GM12875 (cell line): Measurements from ENCODE around the gene UBE2O.
A peak's percentile ranks its signal among the peaks of the same experiment; 100 is the strongest.
"Not testable (repeated sequence)": the region's sequence is repeated elsewhere in the genome, so short reads cannot be mapped to it uniquely, and the experiment has no call there.

Experiments used
- H3K4me3 ChIP-seq: one replicate; pipeline ENCODE4 v1.5.1; 2011; ENCODE audit warnings: low read depth, low read length, control low read depth
- TF ChIP-seq, protein P1 (sequence below): IDR thresholded peaks from 2 replicates; pipeline ENCODE4 v1.5.1; 2011; ENCODE audit warnings: low read depth, mild to moderate bottlenecking, control low read depth, inconsistent platforms, low read length, moderate library complexity, borderline replicate concordance; ENCODE audit not compliant: insufficient read depth

Gene UBE2O

DNA sequence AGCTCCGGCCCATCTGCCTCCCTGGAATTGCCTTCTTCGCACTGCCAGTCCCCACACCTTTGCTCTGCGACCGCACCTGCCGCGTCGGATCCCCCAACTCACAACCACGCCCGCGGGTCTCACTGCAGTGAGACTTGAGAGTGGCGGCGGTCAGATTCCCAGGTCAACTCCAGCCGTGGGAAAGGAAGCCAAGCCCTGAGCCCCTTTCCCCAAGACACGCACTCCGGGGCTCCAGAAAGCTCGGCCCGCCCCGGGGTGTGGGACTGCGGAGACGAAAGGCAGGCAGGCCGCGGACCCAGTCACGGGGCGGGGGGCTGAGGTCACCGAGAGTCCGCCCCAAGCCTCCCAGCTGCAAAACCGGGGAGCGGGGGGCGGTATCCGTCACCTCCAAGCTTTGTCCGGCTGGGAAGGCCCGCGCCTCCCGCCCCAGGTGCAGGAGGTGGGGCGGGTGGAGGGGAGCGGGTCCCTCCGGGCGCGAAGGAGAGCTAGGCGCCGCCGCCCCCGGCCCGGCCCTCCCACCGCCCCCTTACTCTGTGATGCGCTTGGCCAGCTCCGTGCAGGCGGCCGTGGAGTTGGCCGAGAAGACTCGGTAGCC is 99.9 kb downstream of the UBE2O start:
- TF ChIP-seq, protein P1, sequence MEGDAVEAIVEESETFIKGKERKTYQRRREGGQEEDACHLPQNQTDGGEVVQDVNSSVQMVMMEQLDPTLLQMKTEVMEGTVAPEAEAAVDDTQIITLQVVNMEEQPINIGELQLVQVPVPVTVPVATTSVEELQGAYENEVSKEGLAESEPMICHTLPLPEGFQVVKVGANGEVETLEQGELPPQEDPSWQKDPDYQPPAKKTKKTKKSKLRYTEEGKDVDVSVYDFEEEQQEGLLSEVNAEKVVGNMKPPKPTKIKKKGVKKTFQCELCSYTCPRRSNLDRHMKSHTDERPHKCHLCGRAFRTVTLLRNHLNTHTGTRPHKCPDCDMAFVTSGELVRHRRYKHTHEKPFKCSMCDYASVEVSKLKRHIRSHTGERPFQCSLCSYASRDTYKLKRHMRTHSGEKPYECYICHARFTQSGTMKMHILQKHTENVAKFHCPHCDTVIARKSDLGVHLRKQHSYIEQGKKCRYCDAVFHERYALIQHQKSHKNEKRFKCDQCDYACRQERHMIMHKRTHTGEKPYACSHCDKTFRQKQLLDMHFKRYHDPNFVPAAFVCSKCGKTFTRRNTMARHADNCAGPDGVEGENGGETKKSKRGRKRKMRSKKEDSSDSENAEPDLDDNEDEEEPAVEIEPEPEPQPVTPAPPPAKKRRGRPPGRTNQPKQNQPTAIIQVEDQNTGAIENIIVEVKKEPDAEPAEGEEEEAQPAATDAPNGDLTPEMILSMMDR = no peak

GRCh38 chr17:76351526-76352071 is 101.4 kb downstream of the UBE2O start:
- TF ChIP-seq, protein P1 = no peak
- H3K4me3 ChIP-seq = no peak overlapping the region

More for the DNA sequence above, 99.9 kb downstream of the UBE2O start:
- peak overlapping the region; percentile 94 for H3K4me3 ChIP-seq

GRCh38 chr17:76350463-76350862 is 102.5 kb downstream of the UBE2O start:
- TF ChIP-seq, protein P1 = no peak
- no peak overlapping the region for H3K4me3 ChIP-seq

- H3K4me3 ChIP-seq = not testable (repeated sequence)
Measured at GRCh38 chr17:76346936-76347335, 106.0 kb downstream of the UBE2O start.

GRCh38 chr17:76345377-76345974 is 107.5 kb downstream of the UBE2O start:
- H3K4me3 ChIP-seq = no peak overlapping the region
- TF ChIP-seq, protein P1 = no peak

DNA sequence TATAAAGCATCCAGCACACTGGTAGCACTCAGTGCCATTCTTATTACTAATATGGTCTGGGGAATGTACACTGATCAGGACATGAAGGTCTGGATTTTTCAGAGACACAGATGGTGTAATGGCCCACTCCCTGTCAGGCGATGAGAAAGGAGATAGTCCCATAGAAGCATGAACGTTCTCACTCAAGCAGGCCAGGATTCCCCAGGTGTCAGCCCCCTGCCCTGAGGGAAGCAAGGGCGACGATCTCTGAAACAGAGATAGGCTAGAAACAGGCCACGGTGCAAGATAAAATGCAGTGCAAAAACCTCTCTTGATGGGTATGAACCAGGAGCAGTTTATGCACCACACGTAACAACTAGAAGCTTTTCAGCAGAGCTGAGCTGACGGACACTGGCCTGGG is 109.8 kb downstream of the UBE2O start:
- TF ChIP-seq, protein P1 = no peak
- H3K4me3 ChIP-seq = no peak overlapping the region

DNA sequence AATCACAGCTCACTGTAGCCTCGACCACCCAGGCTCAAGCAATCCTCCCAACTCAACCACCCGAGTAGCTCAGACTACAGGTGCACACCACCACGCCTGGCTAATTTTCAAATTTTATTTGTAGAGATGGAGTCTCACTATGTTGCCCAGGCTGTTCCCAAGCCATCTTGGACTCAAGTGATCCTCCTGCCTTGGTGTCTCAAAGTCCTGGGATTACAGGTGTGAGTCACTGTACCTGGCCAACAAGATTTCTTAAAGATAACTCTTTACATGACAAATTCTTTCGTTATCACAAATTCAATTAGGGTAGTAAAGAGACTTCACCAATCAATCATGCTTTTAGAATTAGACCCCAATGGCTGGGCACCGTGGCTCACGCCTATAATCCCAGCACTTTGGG is 111.7 kb downstream of the UBE2O start:
- H3K4me3 ChIP-seq = no peak overlapping the region
- TF ChIP-seq, protein P1 = no peak
